GM12878 (cell line): ENCODE results near the gene EMX1. TPM values are rescaled to one million over a fixed set of nuclear protein-coding genes. Genes with fewer than 3 reads are reported as not detected.

Experiments
- ATAC-seq: fragments of 200-7000 bp; cut with Tn5 transposase; 3 replicates; pipeline ENCODE4 v1.9.1; 2020; ENCODE audit warnings: mild to moderate bottlenecking, moderate library complexity
- BruUV-seq: library from RNA; stranded (reverse); fragments of 400-500 nt; replicated peaks from 2 replicates; lab custom pipeline; 2021; lab: Mats Ljungman, UMichigan
- CTCF ChIA-PET: fragments of 300-600 bp; sonication (Branson Sonifier 250); formaldehyde crosslinking; extraction: SDS; loops from one replicate; lab custom pipeline; 2021; ENCODE audit warnings: inconsistent platforms; lab: Yijun Ruan, JAX
- POLR2A ChIA-PET: fragments of 350-600 bp; formaldehyde crosslinking; extraction: SDS; loops from one replicate; lab custom pipeline; 2021; ENCODE audit warnings: inconsistent platforms; lab: Charles Lee
- RAD21 ChIA-PET: fragments of 300-600 bp; sonication (Branson Sonifier 250); formaldehyde crosslinking; loops from one replicate; lab custom pipeline; 2023; ENCODE audit warnings: antibody characterized with exemption; ENCODE audit not compliant: unreplicated experiment; lab: Charles Lee
- SMC1A ChIA-PET: fragments of 300-600 bp; sonication (Branson Sonifier 250); formaldehyde crosslinking; loops from one replicate; lab custom pipeline; 2023; ENCODE audit not compliant: unreplicated experiment, uncharacterized antibody; lab: Charles Lee
- DNase-seq: peaks from one replicate; pipeline ENCODE4 v3.0.0-alpha.2; 2011; ENCODE audit warnings: low read depth, low spot score
- FAIRE-seq: peaks from 3 replicates; lab custom pipeline; 2011; peaks lifted over from hg19 to GRCh38; lab: Jason Lieb, UNC
- H2AFZ ChIP-seq: 2 replicates; pipeline ENCODE4 v1.6.0; 2011; ENCODE audit warnings: low read depth, low read length, control low read depth; ENCODE audit not compliant: control insufficient read depth
- H3K27ac ChIP-seq: 2 replicates; pipeline ENCODE4 v1.5.1; 2011; ENCODE audit warnings: control low read depth; ENCODE audit not compliant: control insufficient read depth, insufficient read depth
- H3K27me3 ChIP-seq, 2 experiments: replicated peaks in 1 of 2; 2 replicates each; pipeline versions ENCODE4 v1.6.0 to v1.6.1; 2011; ENCODE audit warnings: low read length in 1 of 2; ENCODE audit not compliant: control insufficient read depth in 2 of 2, insufficient read depth in 2 of 2
- H3K36me3 ChIP-seq, 2 experiments: 2 replicates each; pipeline ENCODE4 v1.5.1; 2011; ENCODE audit warnings: low read length in 1 of 2; ENCODE audit not compliant: control insufficient read depth in 2 of 2, insufficient read depth in 2 of 2
- H3K4me1 ChIP-seq: 2 replicates; pipeline ENCODE4 v1.6.1; 2011; ENCODE audit warnings: mild to moderate bottlenecking, low read length, moderate library complexity, mixed read lengths; ENCODE audit not compliant: control insufficient read depth, insufficient read depth
- H3K4me2 ChIP-seq: 2 replicates; pipeline ENCODE4 v1.6.0; 2011; ENCODE audit warnings: control low read depth; ENCODE audit not compliant: control insufficient read depth, insufficient read depth
- H3K4me3 ChIP-seq: fragments of 200-600 bp; sonication (generic); 2 replicates; pipeline ENCODE4 v1.5.1; 2016
- H3K79me2 ChIP-seq: 2 replicates; pipeline ENCODE4 v1.6.0; 2011; ENCODE audit warnings: low read length; ENCODE audit not compliant: control insufficient read depth, insufficient read depth
- H3K9ac ChIP-seq: 2 replicates; pipeline ENCODE4 v1.8.0; 2011; ENCODE audit warnings: low read length, control low read depth, mixed read lengths; ENCODE audit not compliant: control insufficient read depth, insufficient read depth
- H3K9me3 ChIP-seq: replicated peaks from 3 replicates; pipeline ENCODE4 v1.5.1; 2011; ENCODE audit warnings: mild to moderate bottlenecking, low read length; ENCODE audit not compliant: control insufficient read depth, insufficient read depth
- H4K20me1 ChIP-seq: 2 replicates; pipeline ENCODE4 v1.6.0; 2011; ENCODE audit not compliant: control insufficient read depth, insufficient read depth
- ATF2 ChIP-seq: IDR thresholded peaks from 2 replicates; pipeline ENCODE4 v1.6.1; 2012; ENCODE audit warnings: low read length, inconsistent platforms
- ATF7 ChIP-seq: fragments of 450-650 bp; IDR thresholded peaks from 2 replicates; pipeline ENCODE4 v1.6.1; 2016; ENCODE audit warnings: low read depth, mild to moderate bottlenecking
- CEBPB ChIP-seq, 2 experiments: fragments of 150-350 bp in 1 of 2; IDR thresholded peaks; 2 replicates each; pipeline ENCODE4 v1.6.1; 2012 to 2014; ENCODE audit warnings: low read depth in 2 of 2, low read length in 2 of 2, borderline replicate concordance in 1 of 2, inconsistent platforms in 1 of 2
- GABPA ChIP-seq: IDR thresholded peaks from 2 replicates; pipeline ENCODE4 v1.6.1; 2014; ENCODE audit warnings: antibody characterized with exemption, low read depth, mild to moderate bottlenecking, inconsistent platforms
- MYB ChIP-seq: fragments of 150-350 bp; IDR thresholded peaks from 2 replicates; pipeline ENCODE4 v1.6.1; 2014; ENCODE audit warnings: mild to moderate bottlenecking, low read depth, low read length, borderline replicate concordance
- RUNX3 ChIP-seq: IDR thresholded peaks from 2 replicates; pipeline ENCODE4 v1.6.1; 2012; ENCODE audit warnings: low read length, inconsistent platforms
- SMARCA5 ChIP-seq: fragments of 450-650 bp; IDR thresholded peaks from 2 replicates; pipeline ENCODE4 v1.6.1; 2017; ENCODE audit warnings: mild to moderate bottlenecking
- SMC3 ChIP-seq: IDR thresholded peaks from 2 replicates; pipeline ENCODE4 v1.6.1; 2011; ENCODE audit warnings: low read length, improper control_type of control experiment, borderline replicate concordance
- WGBS: methylation state at CpG from one replicate; pipeline ENCODE4 v1.1.6; 2016; ENCODE audit warnings: low lambda C conversion rate; ENCODE audit not compliant: insufficient replicate concordance, insufficient coverage; ENCODE audit errors: missing lambda C conversion rate; 5-methylcytosine and 5-hydroxymethylcytosine counted together
- in situ Hi-C: fragments of 300-500 bp; cut with MboI; formaldehyde crosslinking; loops from 9 replicates; pipeline ENCODE4 v1.14.3; 2018; ENCODE audit warnings: mixed read lengths
- intact Hi-C: fragments of 100-400 bp; cut with micrococcal nuclease; formaldehyde crosslinking; loops from one replicate; pipeline ENCODE4 v1.14.2; 2022; ENCODE audit not compliant: unreplicated experiment
- polyA plus RNA-seq, 11 experiments: library from polyadenylated mRNA; depleted of rRNA in 4 of 11; unstranded in 6 of 11; stranded (reverse) in 5 of 11; fragments of >200 nt; fragmentation: Nextera tagmentation in 4 of 11; fragmentation: Illumina TruSeq in 1 of 11; extraction: Ambion mirVana in 4 of 11; extraction: Trizol in 1 of 11; gene quantifications; 1 replicate in 1 of 11; 2 replicates in 10 of 11; pipeline versions ENCODE4 v1.2.1 to v1.2.3, GENCODE V29; 2011 to 2016; ENCODE audit warnings: inconsistent platforms in 2 of 11, missing spikeins in 2 of 11, low read depth in 1 of 11
- total RNA-seq, 4 experiments: library from RNA; depleted of rRNA in 3 of 4; stranded (reverse); fragments of >200 nt in 3 of 4; fragmentation: Illumina TruSeq in 1 of 4; extraction: Trizol in 1 of 4; gene quantifications; 2 replicates each; pipeline versions ENCODE4 v1.2.1 to v1.2.3, GENCODE V29; 2013 to 2021
- TF ChIP-seq, protein P1 (sequence below): fragments of 450-650 bp; formaldehyde crosslinking; IDR thresholded peaks from 2 replicates; pipeline ENCODE4 v1.4.0; 2022; ENCODE audit warnings: mild to moderate bottlenecking, moderate library complexity

EMX1 gene
- total and polyA plus RNA-seq, 10 of the 15 experiments (the other 5 are each of a cell fraction or from before 2014, with no cell fraction given): 0.07 to 5.1 (median 1.2) TPM; not detected in 1

GRCh38 chr2:72933646-72934151 lies 16.4 kb downstream of the EMX1 start:
- H3K9me3 ChIP-seq: no peaks in the 10 kb centered on the region
- no peak overlapping the region for H3K9ac ChIP-seq
- in situ Hi-C loops (no loop called here), intact Hi-C loops (no loop called here)
- ChIA-PET SMC1A (interaction anchor here (1.9 to 4.8 kb wide), 2 partner anchors 8 to 40 kb away, joined by 12 to 39 read pairs; no protein-coding TSS in a partner anchor), RAD21 (interaction anchor here (1.0 to 3.3 kb wide), 2 partner anchors 17 to 40 kb away, joined by 3 to 51 read pairs; no protein-coding TSS in a partner anchor), CTCF (interaction anchor here (1.0 to 8.0 kb wide), 5 partner anchors 36 to 70 kb away, joined by 3 to 117 read pairs (median 10); partner anchors contain the start of gene SPR), POLR2A (no interaction called here)
- no peaks in the 10 kb centered on the region; the same call in 1 of the 2 replicates for H3K4me1 ChIP-seq
- TF ChIP-seq SMC3 (no peak), SMARCA5 (no peak), ATF2 (no peak), MYB (no peak), ATF7 (no peak), RUNX3 (no peak), CEBPB (IDR thresholded peaks at IDR 0.05; ENCODE audit: borderline replicate concordance in 1 of 2, low read depth in 2 of 2, low read length in 2 of 2) (no peak), GABPA (no peak)
- TF ChIP-seq, protein P1, sequence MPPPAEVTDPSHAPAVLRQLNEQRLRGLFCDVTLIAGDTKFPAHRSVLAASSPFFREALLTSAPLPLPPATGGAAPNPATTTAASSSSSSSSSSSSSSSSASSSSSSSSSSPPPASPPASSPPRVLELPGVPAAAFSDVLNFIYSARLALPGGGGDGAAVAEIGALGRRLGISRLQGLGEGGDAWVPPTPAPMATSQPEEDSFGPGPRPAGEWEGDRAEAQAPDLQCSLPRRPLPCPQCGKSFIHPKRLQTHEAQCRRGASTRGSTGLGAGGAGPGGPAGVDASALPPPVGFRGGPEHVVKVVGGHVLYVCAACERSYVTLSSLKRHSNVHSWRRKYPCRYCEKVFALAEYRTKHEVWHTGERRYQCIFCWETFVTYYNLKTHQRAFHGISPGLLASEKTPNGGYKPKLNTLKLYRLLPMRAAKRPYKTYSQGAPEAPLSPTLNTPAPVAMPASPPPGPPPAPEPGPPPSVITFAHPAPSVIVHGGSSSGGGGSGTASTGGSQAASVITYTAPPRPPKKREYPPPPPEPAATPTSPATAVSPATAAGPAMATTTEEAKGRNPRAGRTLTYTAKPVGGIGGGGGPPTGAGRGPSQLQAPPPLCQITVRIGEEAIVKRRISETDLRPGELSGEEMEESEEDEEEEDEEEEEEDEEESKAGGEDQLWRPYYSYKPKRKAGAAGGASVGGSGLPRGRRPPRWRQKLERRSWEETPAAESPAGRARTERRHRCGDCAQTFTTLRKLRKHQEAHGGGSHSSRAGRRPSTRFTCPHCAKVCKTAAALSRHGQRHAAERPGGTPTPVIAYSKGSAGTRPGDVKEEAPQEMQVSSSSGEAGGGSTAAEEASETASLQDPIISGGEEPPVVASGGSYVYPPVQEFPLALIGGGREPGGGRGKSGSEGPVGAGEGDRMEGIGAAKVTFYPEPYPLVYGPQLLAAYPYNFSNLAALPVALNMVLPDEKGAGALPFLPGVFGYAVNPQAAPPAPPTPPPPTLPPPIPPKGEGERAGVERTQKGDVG: no peak
- H4K20me1 ChIP-seq: no peaks in the 10 kb centered on the region; the same call in 1 of the 2 replicates
- H2AFZ ChIP-seq: no peak overlapping the region
- FAIRE-seq (no peak), ATAC-seq (no peak), DNase-seq (no peak)
- no peak overlapping the region for H3K27ac ChIP-seq
- H3K4me2 ChIP-seq: no peak overlapping the region
- no peak overlapping the region for H3K4me3 ChIP-seq
- H3K27me3 ChIP-seq: peaks cover 0 to 3% of the 10 kb centered on the region in 2 experiments; a peak in 1 of 4 replicates
- no peaks in the 10 kb centered on the region for H3K79me2 ChIP-seq
- 53% methylated on average over 12 of the region's 12 CpGs for WGBS
- BruUV-seq: no TSS peak
- H3K36me3 ChIP-seq: no peaks in the 10 kb centered on the region
